Measurements from ENCODE around the gene CSF1. TPM values are rescaled to one million over a fixed set of nuclear protein-coding genes. Genes with fewer than 3 reads are reported as not detected.

The CSF1 gene
- polyA plus RNA-seq, 3 donors = 0.11 to 0.69 (median 0.38) TPM

DNA sequence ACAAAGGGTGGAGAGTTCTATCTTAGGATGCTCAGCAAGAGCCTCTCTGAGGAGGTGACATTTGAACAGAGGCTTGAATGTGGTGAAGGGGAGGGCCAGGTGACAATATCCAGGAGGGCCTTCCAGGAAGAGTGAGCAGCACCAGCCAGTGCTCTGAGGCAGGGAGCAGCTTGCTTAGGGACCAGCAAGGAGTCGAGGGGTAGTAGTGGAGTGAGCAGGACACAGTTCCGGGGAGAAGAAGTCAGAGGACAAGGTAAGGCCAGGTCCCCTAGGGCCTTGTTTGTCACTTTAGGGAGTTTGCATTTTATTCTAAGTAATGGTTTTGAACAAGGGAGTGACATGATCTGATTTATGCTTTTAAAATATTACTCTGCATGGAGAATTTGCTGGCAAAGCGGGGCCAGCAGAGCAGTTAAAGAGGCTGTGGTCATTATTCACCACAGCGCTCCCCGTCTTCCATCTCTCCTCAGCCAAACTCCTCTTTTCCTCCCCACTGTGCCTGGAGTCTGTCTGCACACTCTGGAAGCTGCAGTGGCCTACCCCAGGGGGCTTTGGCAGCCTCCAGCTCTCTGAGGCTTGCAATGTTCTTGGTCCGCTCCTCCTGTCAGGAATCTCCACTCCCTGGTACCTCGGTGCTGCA, 17.0 kb upstream of the CSF1 start:
- no peaks in the 10 kb centered on the region for H3K36me3 ChIP-seq (replicated peaks in 1 of 2; ENCODE audit: control insufficient read depth in 1 of 2, insufficient read depth in 2 of 2, low read length in 2 of 2)
- Mint-ChIP-seq H3K27me3 (ENCODE audit: low read depth in 3 of 3) (peaks cover 18 to 28% (median 18%) of the 10 kb centered on the region in 3 donors), H3K27ac (no peak overlapping the region), H3K9me3 (peaks cover 0 to 4% (median 1%) of the 10 kb centered on the region in 7 donors), H3K4me3 (no peak overlapping the region), H3K36me3 (peaks cover 7 to 17% of the 10 kb centered on the region in 2 donors), H3K4me1 (peaks cover 9% of the 10 kb centered on the region)
- H3K27me3 ChIP-seq (ENCODE audit: control insufficient read depth in 2 of 2, insufficient read depth in 2 of 2, low read length in 2 of 2) = peaks cover 0 to 3% of the 10 kb centered on the region in 2 donors
- peaks cover 48 to 58% of the 10 kb centered on the region in 2 donors for H3K4me1 ChIP-seq (ENCODE audit: control insufficient read depth in 1 of 2, insufficient read depth in 2 of 2, low read length in 2 of 2)
- H3K4me2 ChIP-seq (replicated peaks; ENCODE audit: extremely low read depth, low read length, poor library complexity, severe bottlenecking) = no peak overlapping the region
- no peaks in the 10 kb centered on the region for H3K79me2 ChIP-seq (ENCODE audit: insufficient read depth, low read length)
- H4K20me1 ChIP-seq (ENCODE audit: insufficient read depth, low read length) = no peaks in the 10 kb centered on the region
- no peak overlapping the region for H2AFZ ChIP-seq (ENCODE audit: insufficient read depth, low read depth, low read length, poor library complexity, severe bottlenecking)
- H3K9me3 ChIP-seq (replicated peaks in 1 of 2; ENCODE audit: control insufficient read depth in 1 of 2, insufficient read depth in 1 of 2, low read length in 2 of 2) = no peaks in the 10 kb centered on the region
- intact Hi-C loops (cut with micrococcal nuclease) = loop anchor here in 1 of 2 donors (2.0 kb wide), 1 partner anchor 17 kb away; the partner anchor contains the start of gene CSF1
- DNase-seq = no peak
- no peak overlapping the region for H3K27ac ChIP-seq (ENCODE audit: low read depth in 1 of 2, low read length in 2 of 2)
- H3K4me3 ChIP-seq (replicated peaks in 1 of 3; ENCODE audit: low read depth in 2 of 3, low read length in 3 of 3) = no peak overlapping the region
- no peak overlapping the region for H3K9ac ChIP-seq (ENCODE audit: insufficient read depth, low read length, poor library complexity, severe bottlenecking)
- TF ChIP-seq, protein P1, sequence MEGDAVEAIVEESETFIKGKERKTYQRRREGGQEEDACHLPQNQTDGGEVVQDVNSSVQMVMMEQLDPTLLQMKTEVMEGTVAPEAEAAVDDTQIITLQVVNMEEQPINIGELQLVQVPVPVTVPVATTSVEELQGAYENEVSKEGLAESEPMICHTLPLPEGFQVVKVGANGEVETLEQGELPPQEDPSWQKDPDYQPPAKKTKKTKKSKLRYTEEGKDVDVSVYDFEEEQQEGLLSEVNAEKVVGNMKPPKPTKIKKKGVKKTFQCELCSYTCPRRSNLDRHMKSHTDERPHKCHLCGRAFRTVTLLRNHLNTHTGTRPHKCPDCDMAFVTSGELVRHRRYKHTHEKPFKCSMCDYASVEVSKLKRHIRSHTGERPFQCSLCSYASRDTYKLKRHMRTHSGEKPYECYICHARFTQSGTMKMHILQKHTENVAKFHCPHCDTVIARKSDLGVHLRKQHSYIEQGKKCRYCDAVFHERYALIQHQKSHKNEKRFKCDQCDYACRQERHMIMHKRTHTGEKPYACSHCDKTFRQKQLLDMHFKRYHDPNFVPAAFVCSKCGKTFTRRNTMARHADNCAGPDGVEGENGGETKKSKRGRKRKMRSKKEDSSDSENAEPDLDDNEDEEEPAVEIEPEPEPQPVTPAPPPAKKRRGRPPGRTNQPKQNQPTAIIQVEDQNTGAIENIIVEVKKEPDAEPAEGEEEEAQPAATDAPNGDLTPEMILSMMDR (IDR thresholded peaks at IDR 0.05) = no peak
- 89% methylated on average over 6 of the region's 7 CpGs for WGBS (ENCODE audit: insufficient coverage)

GRCh38 chr1:109894823-109895719, 15.6 kb upstream of the CSF1 start:
- 75% methylated on average over 8 of the region's 8 CpGs for WGBS (ENCODE audit: insufficient coverage)
- Histone ChIP-seq H3K9ac (ENCODE audit: insufficient read depth, low read length, poor library complexity, severe bottlenecking) (no peak overlapping the region), H4K20me1 (ENCODE audit: insufficient read depth, low read length) (no peaks in the 10 kb centered on the region), H3K4me1 (ENCODE audit: control insufficient read depth in 1 of 2, insufficient read depth in 2 of 2, low read length in 2 of 2) (peaks cover 57 to 67% of the 10 kb centered on the region in 2 donors), H3K4me3 (replicated peaks in 1 of 3; ENCODE audit: low read depth in 2 of 3, low read length in 3 of 3) (peak overlapping the region in 1 of 3 experiments; percentile 51), H3K79me2 (ENCODE audit: insufficient read depth, low read length) (no peaks in the 10 kb centered on the region), H3K27me3 (ENCODE audit: control insufficient read depth in 2 of 2, insufficient read depth in 2 of 2, low read length in 2 of 2) (peaks cover 0 to 3% of the 10 kb centered on the region in 2 donors), H3K9me3 (replicated peaks in 1 of 2; ENCODE audit: control insufficient read depth in 1 of 2, insufficient read depth in 1 of 2, low read length in 2 of 2) (no peaks in the 10 kb centered on the region), H3K27ac (ENCODE audit: low read depth in 1 of 2, low read length in 2 of 2) (peak overlapping the region in 1 of 2 donors; percentile 79), H3K36me3 (replicated peaks in 1 of 2; ENCODE audit: control insufficient read depth in 1 of 2, insufficient read depth in 2 of 2, low read length in 2 of 2) (no peaks in the 10 kb centered on the region), H3K4me2 (replicated peaks; ENCODE audit: extremely low read depth, low read length, poor library complexity, severe bottlenecking) (peak overlapping the region; percentile 61), H2AFZ (ENCODE audit: insufficient read depth, low read depth, low read length, poor library complexity, severe bottlenecking) (peak overlapping the region; percentile 57)
- TF ChIP-seq, protein P1 (IDR thresholded peaks at IDR 0.05) = no peak
- peaks cover 12% of the 10 kb centered on the region for H3K4me1 Mint-ChIP-seq
- peaks cover 7 to 17% of the 10 kb centered on the region in 2 donors for H3K36me3 Mint-ChIP-seq
- no peak overlapping the region for H3K4me3 Mint-ChIP-seq
- intact Hi-C loops (cut with micrococcal nuclease) = loop anchor here in 1 of 2 donors (2.0 kb wide), 1 partner anchor 16 kb away; the partner anchor contains the start of gene CSF1
- peaks cover 0 to 4% (median 1%) of the 10 kb centered on the region in 7 donors for H3K9me3 Mint-ChIP-seq
- peaks cover 11 to 18% (median 17%) of the 10 kb centered on the region in 3 donors for H3K27me3 Mint-ChIP-seq (ENCODE audit: low read depth in 3 of 3)
- no peak for DNase-seq
- H3K27ac Mint-ChIP-seq = no peak overlapping the region

All from CD14-positive monocyte (primary cell).